ENCODE measurements around the gene COA6.

Gene COA6

DNA sequence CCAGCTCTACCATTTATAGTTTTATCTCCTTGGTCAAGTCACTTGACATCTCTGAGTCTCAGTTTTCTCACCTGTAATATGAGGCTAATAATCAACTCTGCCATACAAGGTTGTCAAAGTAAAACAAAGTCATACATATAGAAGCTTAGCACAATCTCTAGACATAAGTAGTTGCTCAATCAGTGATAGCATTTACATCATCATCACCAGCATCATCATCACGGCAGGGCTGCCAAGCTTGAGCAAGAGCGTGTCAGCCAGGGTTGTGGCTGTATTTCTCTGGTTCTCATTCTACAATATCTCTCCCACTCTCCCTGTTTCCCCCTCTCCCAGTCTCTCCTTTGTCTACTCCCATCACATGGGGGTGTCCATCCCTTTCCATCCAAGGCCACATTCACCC is 41.7 kb upstream of the COA6 start:
- DNase-seq: no peak
- Histone ChIP-seq H3K4me1 (ENCODE audit: low read length) (no peaks in the 10 kb centered on the region), H3K4me3 (ENCODE audit: low read length) (no peak overlapping the region), H4K20me1 (ENCODE audit: insufficient read depth, low read length) (no peaks in the 10 kb centered on the region), H3K9me3 (replicated peaks; ENCODE audit: insufficient read depth, low read length) (no peaks in the 10 kb centered on the region), H3K36me3 (replicated peaks; ENCODE audit: insufficient read depth, low read length) (no peaks in the 10 kb centered on the region), H2AFZ (ENCODE audit: low read length) (no peak overlapping the region), H3F3A (ENCODE audit: insufficient read depth, low read length) (no peaks in the 10 kb centered on the region), H3K9me2 (replicated peaks; ENCODE audit: insufficient read depth, low read length) (no peaks in the 10 kb centered on the region), H3K79me2 (ENCODE audit: low read length) (no peaks in the 10 kb centered on the region), H3K27me3 (replicated peaks; ENCODE audit: insufficient read depth, low read length) (no peaks in the 10 kb centered on the region), H3K27ac (ENCODE audit: low read length) (no peak overlapping the region), H3K4me2 (ENCODE audit: low read depth, low read length) (no peak overlapping the region), H3K9ac (ENCODE audit: low read length) (no peak overlapping the region)
- TF ChIP-seq CTCF (IDR thresholded peaks at IDR 0.05; ENCODE audit: low read length) (no peak), EZH2phosphoT487 (IDR thresholded peaks at IDR 0.05; ENCODE audit: low read length) (no peak), EZH2 (optimal IDR thresholded peaks at IDR 0.05; ENCODE audit: low read depth, low read length) (no peak)

DNA sequence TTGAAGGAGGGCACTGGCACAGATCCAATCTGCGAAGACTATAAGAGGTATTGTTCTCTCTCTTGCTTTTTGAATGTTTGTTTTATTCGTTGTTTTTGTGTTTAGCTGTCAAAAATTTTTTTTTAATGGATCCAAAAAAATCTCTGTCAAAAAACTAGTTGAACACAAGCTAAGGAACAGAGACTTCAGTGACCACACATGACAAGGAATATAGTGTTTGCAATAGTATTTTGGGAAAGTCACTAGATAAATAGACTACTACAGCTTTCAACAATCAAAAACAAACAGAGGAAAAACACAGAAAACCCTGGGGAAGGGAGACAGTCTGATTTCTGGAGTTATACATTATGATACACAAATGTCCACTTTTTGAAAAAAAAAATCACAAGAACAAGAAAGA is 36.9 kb upstream of the COA6 start:
- Histone ChIP-seq H3K9me3 (replicated peaks; ENCODE audit: insufficient read depth, low read length) (no peaks in the 10 kb centered on the region), H4K20me1 (ENCODE audit: insufficient read depth, low read length) (no peaks in the 10 kb centered on the region), H3F3A (ENCODE audit: insufficient read depth, low read length) (no peaks in the 10 kb centered on the region), H3K9ac (ENCODE audit: low read length) (no peak overlapping the region), H3K4me1 (ENCODE audit: low read length) (no peaks in the 10 kb centered on the region), H3K9me2 (replicated peaks; ENCODE audit: insufficient read depth, low read length) (no peaks in the 10 kb centered on the region), H3K27me3 (replicated peaks; ENCODE audit: insufficient read depth, low read length) (no peaks in the 10 kb centered on the region), H3K79me2 (ENCODE audit: low read length) (no peaks in the 10 kb centered on the region), H3K4me2 (ENCODE audit: low read depth, low read length) (no peak overlapping the region), H3K36me3 (replicated peaks; ENCODE audit: insufficient read depth, low read length) (no peaks in the 10 kb centered on the region), H3K4me3 (ENCODE audit: low read length) (no peak overlapping the region), H2AFZ (ENCODE audit: low read length) (no peak overlapping the region), H3K27ac (ENCODE audit: low read length) (no peak overlapping the region)
- TF ChIP-seq EZH2phosphoT487 (IDR thresholded peaks at IDR 0.05; ENCODE audit: low read length) (no peak), EZH2 (optimal IDR thresholded peaks at IDR 0.05; ENCODE audit: low read depth, low read length) (no peak), CTCF (IDR thresholded peaks at IDR 0.05; ENCODE audit: low read length) (no peak)
- DNase-seq: no peak

- Histone ChIP-seq H3F3A (ENCODE audit: insufficient read depth, low read length) (no peaks in the 10 kb centered on the region), H3K9me2 (replicated peaks; ENCODE audit: insufficient read depth, low read length) (no peaks in the 10 kb centered on the region), H3K79me2 (ENCODE audit: low read length) (no peaks in the 10 kb centered on the region), H3K27ac (ENCODE audit: low read length) (no peak overlapping the region), H3K27me3 (replicated peaks; ENCODE audit: insufficient read depth, low read length) (no peaks in the 10 kb centered on the region), H4K20me1 (ENCODE audit: insufficient read depth, low read length) (no peaks in the 10 kb centered on the region), H2AFZ (ENCODE audit: low read length) (no peak overlapping the region), H3K9me3 (replicated peaks; ENCODE audit: insufficient read depth, low read length) (no peaks in the 10 kb centered on the region), H3K4me2 (ENCODE audit: low read depth, low read length) (no peak overlapping the region), H3K36me3 (replicated peaks; ENCODE audit: insufficient read depth, low read length) (no peaks in the 10 kb centered on the region), H3K4me1 (ENCODE audit: low read length) (no peaks in the 10 kb centered on the region), H3K4me3 (ENCODE audit: low read length) (no peak overlapping the region), H3K9ac (ENCODE audit: low read length) (no peak overlapping the region)
- TF ChIP-seq EZH2phosphoT487 (IDR thresholded peaks at IDR 0.05; ENCODE audit: low read length): no peak
- TF ChIP-seq CTCF (IDR thresholded peaks at IDR 0.05; ENCODE audit: low read length): no peak
- no peak for TF ChIP-seq EZH2 (optimal IDR thresholded peaks at IDR 0.05; ENCODE audit: low read depth, low read length)
- DNase-seq: no peak
Measured at GRCh38 chr1:234337233-234337632, 36.0 kb upstream of the COA6 start.
